T-helper 1 cell (primary cell): ENCODE data around the gene KRT3.
"Not testable (repeated sequence)": the region's sequence is repeated elsewhere in the genome, so short reads cannot be mapped to it uniquely, and the experiment has no call there.

Experiments used
- DNase-seq, 5 donors: peaks; one replicate each; pipeline ENCODE4 v3.0.0-alpha.2; 2012 to 2020

KRT3 gene

DNA sequence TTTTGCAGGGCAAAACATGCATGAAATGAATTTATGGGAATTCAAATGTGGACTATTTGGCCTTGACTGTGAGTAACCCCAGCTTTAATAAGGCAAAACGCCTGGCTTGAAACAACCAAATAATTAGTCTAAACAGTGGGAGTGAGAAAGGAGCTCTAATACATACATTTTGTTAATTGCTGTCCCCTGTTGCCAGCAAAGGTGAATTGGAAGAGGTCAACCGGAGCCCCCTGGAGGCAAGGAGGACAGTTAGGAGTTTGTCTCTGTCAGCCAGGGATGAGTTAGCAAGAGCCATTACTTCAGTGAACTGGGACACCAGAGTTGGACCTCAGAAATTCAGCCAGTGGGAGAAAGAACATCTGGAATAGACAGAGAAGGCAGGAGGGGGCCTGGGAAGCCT is 36.2 kb downstream of the KRT3 start:
- no peak for DNase-seq

DNA sequence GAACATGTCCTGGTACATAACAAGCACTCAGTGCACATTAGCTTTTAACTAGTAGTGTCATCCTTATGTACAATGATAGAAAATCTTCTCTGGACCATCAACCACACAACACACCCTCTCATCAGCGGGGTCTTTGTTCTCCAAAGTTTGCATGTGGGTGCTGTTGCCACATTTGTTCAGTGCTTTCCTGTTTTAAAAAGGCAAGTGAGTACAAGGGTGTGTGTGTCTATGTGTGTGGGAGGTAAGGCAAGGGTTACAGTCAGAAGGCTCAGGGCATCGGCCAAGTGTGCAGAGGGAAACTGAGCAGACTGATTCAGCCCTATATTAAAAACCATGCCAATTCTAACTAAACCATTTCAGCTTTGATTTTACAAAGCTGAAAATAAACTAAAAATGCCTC is 36.7 kb downstream of the KRT3 start:
- DNase-seq = no peak

DNA sequence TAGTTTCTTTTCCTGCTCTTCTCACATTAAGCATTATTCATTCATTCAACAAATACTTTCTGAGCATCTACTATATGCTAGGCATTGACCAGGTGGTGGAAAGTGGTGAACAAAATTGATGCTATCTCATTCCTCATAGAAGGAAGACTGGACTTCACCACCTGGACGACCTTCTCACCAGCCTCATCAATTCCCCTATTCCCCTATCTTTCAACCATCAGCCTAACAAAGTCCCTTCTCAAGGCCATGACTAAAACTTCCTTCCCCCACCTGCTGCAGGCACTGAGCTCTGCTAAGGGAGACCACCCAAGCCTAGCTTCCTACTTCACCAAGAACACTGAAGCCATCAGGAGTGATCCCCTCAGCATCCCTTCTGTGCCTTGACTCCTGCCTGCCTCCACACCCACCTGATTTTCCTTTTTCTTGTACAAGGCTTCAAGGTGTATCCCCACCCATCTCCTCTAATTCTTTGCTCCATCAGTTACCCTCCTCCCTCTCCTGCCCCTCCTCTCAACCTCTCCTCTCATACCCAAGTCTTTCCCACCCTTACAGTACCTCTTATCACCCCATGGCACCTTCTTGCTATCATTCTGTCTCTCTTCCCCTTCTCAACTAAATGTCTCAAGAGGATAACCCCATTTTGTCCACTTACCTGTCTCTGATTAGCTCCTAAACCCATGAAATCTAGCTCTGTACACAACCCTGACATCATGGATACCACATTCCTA is 38.3 kb downstream of the KRT3 start:
- no peak for DNase-seq

- no peak for DNase-seq
Observed at GRCh38 chr12:52756281-52756960, 39.5 kb downstream of the KRT3 start.

DNA sequence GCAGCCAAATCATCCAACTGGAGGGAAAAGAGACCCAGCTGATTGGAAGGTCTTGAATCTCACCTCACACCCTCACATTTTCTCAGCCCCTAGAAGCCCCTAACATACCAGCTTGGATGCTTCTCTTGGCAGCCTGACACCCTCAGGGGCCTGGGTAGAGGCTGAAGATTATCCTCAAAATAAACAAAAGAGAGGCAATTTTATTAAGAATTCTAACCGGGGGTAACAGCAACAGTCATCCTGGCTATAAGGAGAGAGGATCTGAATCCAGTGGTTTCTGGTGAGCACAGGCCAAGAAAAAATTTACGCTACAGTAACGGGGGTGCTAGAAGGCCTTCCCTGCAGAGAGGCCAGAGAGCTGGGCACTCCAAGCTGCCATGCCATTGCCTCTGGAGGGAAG is 40.4 kb downstream of the KRT3 start:
- no peak for DNase-seq

- no peak for DNase-seq
Observed at GRCh38 chr12:52754135-52754534, 41.8 kb downstream of the KRT3 start.

GRCh38 chr12:52753283-52753682 is 42.6 kb downstream of the KRT3 start:
- no peak for DNase-seq

DNA sequence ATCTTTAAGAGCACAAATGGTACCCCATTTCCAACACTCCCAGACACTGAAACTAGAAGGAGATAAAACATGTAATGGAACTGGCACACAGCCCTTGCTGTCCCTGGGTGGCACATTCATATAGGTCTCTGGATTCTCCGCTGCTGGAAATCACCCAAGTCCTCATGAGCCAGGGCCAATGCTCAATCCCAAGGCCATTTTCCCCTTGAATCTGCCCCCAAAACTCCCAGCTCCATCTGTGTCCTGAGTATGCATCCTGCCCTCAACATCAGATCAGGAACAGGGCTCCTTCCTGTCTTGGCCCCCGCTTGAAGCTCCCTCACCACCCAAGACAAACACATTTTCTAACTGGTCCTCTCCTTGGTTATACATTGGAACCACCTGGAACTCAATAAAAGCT is 43.4 kb downstream of the KRT3 start:
- no peak for DNase-seq

GRCh38 chr12:52751795-52752194 is 44.1 kb downstream of the KRT3 start:
- DNase-seq = no peak

- not testable (repeated sequence) for DNase-seq
Observed at GRCh38 chr12:52750532-52750931, 45.4 kb downstream of the KRT3 start.

GRCh38 chr12:52749827-52750226 is 46.1 kb downstream of the KRT3 start:
- no peak for DNase-seq

DNA sequence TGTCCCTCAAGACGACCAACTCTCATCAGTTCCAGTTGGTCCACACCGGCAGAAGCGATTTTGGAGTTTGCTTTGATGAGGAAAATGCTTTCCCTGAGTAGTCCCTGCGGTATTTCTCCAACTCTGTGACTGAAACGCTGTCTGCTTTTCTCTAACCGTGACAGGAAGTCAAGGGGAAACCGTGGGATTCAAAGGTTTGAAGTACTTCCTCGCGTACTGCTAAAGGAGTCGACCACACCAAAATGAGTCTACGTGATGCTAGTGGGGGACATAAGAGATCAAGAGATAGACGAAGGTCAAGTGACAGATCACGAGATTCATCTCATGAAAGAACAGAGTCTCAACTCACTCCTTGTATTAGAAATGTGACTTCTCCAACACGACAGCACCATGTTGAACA is 47.3 kb downstream of the KRT3 start:
- DNase-seq = no peak

GRCh38 chr12:52745554-52745953 is 50.4 kb downstream of the KRT3 start:
- DNase-seq = no peak

DNA sequence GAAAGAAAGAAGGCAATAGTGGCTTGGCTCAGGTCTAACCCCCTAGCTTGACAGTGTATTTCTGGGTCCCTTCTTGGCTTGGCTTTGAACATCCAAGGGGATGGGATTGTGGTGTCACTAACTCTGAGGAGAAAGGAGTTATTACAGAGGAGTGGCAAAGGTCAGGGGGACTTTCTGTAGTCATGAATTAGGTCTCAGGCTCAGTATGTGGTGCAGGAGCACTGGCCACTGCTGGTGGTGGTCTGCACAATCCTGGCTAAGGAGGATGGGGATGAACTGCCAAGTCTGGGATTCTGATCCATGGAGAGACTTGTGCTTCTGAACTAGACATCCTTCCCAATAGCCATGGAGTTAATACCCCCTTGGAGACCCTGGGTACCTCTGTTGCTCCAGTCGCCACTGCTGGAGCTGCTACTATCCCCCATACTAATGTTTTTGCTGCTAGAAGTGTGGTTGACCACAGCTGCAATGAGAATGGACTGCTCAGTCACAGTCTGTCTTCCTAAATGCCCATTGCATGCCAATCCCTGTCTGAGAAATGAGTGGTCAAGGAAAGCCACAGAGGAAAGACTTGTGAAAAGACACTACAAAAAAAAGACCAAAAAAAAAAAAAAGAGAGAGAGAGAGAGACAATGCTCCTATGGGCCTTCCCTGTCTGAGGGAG is 51.3 kb downstream of the KRT3 start:
- no peak for DNase-seq

DNA sequence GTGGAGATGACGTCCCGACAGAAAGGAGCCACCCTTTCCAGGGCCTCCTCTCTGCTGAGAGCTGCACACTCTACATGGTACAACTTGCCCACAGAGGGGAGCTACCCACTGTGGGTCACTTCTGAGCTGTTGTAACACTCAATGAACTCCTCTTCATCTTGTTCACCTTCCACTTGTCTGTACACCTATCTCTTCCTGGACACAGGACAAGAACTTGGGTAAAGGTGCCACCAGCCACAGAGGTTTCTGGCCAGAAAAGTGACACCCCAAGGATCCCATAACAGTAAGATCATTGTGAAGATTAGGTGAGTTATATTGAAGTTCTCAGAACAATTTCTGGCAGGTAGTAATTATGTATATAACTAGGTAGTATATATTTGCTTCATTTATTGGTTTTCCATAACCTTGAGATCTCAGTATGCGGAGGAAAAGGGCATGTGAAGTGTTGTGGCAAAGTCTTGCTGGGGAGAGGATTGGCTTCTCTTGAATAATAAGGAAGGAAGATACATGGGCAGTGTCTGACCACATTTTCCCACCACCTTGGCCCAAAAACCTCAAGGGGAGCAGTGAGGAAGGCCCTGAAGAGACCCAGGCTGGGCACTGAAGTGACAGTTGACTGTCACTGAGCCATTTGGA is 53.0 kb downstream of the KRT3 start:
- no peak for DNase-seq

- no peak for DNase-seq
Observed at GRCh38 chr12:52742196-52742580, 53.7 kb downstream of the KRT3 start.

DNA sequence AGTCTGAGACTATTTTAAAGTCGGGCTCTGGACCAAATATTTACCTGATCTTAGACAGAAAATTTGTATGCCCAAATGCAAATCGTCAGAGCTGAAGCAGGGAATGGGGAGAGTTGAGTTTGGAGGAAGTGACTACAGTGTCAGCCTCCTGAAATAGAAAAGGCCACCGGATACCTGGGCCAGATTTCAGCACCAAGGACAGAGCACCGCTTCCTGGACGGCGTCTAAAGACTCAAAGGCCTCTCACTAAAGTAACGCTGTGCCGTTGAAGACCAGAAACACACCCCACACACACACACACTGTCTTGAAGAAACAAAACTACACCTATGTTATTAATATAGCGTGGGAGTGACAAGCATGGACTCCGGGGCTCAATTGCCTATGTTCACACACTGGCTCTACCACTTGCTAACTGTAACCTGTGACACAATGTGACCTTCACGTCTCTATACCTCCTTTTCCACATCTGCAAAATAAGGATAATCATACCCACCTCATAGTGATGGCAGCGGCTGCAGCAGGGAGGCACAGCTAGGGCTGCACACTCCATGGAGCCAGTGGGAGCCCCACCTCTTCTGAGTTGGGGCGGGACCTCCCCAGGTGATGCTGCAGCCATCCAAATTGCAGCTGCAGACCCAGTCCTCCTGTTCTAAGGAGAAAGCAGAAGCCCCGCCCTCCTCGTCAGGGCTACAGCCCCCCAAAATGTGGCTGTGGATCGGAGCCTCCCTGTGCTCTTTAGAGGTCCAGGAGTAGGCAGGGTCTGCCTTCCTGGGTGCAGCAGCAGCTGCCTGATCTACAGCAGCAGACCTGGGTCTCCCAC is 54.3 kb downstream of the KRT3 start:
- peak in 4 of 5 donors; percentile 20 to 50 (median 32) for DNase-seq

DNA sequence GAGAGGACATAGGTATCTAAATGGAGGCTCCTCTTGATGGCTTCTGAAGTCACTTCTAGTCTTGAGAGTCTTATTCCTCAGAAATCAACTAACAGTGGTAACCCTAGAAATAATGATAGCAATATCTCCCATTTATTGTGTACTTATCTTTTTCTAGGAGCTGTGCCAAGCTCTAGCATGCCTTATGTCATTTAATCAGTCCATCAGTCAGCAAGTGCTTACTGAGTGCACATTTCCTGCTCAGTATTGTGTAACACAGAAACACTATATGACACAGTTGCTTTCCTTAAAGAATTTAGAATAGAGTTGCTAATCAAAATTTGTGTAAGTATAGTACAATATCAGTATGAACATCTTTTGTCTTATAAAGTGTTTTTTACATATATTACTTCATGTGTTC is 55.3 kb downstream of the KRT3 start:
- DNase-seq = no peak

DNA sequence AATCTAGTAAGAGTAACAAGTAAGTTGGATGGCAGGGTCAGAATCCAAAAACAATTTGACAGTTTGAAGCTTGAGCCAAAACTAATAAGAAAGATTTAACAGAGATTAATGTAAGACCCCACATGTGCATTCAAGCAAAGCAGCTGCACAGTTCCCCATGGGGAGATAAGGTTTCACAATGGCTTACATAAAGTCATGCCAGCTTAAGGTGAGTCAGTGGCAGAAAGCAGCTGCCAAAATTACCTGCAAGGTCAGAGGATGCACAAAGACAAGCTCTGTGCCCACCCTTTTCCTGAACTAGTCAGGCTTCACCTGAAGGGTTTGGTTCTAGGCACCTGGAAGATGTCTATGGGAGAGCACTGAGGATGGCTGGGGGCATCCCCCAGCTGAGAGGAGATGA is 56.0 kb downstream of the KRT3 start:
- no peak for DNase-seq
